SHP77 treated with DMSO at 0.1 percent for 48 hours (cell line): ENCODE results near the gene WASHC2A.
"Not testable (repeated sequence)": the region's sequence is repeated elsewhere in the genome, so short reads cannot be mapped to it uniquely, and the experiment has no call there.

ENCODE experiments used
- DNase-seq: peaks from one replicate; lab custom pipeline; 2025; lab: John Stamatoyannopoulos, UW

Gene WASHC2A, protein sequence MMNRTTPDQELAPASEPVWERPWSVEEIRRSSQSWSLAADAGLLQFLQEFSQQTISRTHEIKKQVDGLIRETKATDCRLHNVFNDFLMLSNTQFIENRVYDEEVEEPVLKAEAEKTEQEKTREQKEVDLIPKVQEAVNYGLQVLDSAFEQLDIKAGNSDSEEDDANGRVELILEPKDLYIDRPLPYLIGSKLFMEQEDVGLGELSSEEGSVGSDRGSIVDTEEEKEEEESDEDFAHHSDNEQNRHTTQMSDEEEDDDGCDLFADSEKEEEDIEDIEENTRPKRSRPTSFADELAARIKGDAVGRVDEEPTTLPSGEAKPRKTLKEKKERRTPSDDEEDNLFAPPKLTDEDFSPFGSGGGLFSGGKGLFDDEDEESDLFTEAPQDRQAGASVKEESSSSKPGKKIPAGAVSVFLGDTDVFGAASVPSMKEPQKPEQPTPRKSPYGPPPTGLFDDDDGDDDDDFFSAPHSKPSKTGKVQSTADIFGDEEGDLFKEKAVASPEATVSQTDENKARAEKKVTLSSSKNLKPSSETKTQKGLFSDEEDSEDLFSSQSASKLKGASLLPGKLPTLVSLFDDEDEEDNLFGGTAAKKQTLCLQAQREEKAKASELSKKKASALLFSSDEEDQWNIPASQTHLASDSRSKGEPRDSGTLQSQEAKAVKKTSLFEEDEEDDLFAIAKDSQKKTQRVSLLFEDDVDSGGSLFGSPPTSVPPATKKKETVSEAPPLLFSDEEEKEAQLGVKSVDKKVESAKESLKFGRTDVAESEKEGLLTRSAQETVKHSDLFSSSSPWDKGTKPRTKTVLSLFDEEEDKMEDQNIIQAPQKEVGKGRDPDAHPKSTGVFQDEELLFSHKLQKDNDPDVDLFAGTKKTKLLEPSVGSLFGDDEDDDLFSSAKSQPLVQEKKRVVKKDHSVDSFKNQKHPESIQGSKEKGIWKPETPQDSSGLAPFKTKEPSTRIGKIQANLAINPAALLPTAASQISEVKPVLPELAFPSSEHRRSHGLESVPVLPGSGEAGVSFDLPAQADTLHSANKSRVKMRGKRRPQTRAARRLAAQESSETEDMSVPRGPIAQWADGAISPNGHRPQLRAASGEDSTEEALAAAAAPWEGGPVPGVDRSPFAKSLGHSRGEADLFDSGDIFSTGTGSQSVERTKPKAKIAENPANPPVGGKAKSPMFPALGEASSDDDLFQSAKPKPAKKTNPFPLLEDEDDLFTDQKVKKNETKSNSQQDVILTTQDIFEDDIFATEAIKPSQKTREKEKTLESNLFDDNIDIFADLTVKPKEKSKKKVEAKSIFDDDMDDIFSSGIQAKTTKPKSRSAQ (N-terminal part only)

DNA sequence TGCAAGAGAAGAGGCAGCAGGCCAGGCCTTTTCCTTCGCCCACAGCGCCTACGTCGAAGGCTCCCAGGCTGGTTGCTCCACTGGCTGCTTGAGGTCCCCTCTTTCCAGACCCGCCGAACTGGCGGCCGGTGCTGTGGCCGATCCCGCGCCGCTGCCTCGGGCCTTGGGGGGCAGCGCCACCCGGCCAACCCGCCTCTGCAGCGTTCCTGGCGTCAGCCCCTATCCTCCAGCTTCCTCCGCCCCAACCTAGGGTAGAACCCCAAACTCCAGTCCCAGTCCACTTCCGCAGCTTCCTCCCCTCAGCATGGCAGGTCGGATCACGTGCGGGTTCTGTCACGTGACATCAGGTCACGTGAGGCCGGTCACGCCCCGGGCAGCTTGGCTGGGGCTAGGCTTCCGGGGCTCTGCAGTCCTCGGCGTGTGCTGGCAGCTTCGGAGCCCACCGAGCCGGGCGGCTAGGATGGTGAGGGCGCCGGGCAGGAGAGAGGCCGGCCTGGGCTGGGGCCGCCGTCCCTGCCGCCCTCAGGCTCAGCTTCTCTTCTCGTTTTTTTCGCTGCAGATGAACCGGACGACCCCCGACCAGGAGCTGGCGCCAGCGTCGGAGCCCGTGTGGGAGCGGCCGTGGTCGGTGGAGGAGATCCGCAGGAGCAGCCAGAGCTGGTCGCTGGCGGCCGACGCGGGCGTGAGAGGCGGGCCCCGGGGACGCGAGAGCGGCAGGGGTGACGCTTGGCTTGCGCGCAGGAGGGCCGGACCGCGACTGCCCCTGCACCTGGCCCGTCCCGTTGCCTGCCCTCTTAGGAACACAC lies at the start of gene WASHC2A:
Gene WASHC2A (plus strand): TSS at position 409 of the 806 bp plus-strand sequence. CDS start 52 bp downstream, at position 461.
- DNase-seq = peak; percentile 16

DNA sequence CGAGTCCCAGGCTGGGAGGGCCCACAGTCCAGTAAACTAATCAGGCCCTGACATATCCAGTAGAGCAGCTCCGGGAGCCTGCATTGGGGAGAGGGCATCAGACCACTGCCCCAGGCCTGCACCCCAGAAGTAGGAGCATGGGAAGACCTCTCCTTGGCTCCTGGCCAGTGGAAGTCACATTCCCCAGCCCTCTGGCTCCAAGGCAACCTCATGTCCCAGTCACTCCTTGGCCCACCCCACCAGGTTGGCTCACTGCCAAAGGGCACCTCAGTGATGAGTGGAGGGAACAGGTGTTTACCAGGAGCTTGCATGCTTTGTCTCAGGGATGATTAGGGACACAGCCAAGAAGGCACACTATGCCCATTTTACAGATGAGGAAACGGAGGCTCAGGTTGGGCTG lies 48.5 kb upstream of the WASHC2A start:
- not testable (repeated sequence) for DNase-seq

DNA sequence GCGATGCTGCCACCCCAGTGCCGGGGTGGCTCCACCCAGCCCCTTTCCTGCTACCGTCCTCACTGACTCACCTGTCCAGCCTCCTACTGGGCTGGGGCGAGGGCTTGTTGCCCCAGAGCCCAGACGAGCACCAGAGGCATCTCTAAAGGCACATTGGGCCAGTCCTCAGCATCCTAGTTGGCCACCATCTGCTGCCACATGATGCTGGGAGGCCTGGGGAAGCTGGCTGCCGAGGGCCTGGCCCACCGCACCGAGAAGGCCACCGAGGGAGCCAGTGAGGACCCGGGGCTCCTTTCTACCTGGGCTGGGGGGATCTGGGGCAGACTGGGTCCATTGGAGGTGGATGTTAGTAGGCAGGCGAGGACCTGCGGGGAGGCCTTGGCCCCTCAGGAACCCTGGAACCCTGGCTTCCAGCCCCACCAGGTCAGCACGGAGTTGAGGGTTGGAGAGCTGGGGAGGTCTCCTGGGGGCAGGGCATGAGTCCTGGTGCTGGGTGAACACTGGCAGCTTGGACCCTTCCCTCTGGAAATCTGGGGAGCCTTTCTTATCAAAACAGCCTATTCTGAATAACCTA lies 47.2 kb upstream of the WASHC2A start:
- not testable (repeated sequence) for DNase-seq

DNA sequence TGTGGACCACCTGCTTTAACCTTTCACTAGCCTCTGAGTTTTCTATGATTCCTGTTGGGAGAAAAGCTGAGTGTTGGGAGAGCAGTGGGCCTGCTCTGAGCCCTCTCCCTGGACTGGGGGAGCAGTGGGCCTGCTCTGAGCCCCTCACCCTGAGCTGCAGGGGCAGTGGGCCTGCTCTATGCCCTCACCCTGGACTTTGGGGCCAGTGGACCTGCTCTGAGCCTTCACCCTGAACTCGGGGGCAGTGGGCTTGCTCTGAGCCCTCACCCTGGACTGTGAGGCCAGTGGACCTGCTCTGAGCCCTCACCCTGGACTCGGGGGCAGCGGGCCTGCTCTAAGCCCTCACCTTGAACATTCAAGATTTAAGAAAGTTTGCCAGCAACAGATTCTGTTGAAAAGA lies 46.1 kb upstream of the WASHC2A start:
- no peak for DNase-seq

DNA sequence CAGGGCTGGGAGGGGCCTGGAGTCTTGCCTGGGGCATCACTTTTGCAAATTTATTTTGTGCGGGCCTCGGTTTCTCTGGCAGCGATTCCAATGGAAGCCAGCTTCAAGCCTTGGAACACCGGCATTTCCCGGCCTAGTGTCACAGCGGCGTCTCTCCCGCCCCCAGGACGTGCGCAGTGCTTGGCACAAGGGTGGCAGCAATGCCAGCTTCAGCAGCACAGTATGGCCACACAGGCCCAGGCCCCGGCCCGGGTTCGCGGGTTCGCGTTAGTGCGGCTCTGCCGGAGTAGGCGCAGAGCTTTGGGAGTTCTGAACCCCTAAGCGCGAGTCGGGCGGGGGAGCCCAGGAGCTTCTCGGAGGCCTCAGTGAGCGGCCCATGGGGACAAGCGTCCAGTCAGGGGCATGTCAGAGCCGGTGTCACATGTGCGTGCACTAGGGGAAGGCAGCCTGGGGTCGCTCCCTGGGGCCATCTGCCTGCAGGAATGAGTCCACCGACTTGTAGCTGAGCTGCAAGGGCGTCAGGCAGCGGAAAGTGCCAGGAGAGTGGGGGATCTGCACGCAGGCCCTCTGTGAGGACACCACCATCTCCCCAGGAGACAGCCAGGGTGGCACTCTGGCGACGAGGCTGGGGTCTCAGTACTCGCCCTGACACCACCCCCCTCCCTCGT lies 42.9 kb upstream of the WASHC2A start:
- DNase-seq = not testable (repeated sequence)

DNA sequence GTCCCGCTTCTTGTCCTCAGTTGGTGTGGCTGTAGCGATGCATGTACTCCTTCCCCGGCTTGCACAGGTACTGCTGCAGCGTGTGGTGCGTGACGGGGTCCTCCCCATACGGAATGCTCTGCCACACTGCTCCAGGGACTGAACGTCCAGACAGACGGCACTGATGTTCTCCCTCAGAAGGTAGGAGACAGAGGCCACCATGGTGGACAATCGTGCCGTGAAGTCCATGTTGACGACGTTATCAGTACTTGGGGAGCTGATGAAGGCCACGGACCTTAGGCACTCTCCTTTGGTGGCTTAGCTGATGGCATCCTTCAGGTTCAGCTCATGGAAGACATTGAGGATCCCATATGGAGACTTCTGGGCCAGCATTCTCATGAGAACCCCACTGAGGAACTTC lies 42.1 kb upstream of the WASHC2A start:
- no peak for DNase-seq

DNA sequence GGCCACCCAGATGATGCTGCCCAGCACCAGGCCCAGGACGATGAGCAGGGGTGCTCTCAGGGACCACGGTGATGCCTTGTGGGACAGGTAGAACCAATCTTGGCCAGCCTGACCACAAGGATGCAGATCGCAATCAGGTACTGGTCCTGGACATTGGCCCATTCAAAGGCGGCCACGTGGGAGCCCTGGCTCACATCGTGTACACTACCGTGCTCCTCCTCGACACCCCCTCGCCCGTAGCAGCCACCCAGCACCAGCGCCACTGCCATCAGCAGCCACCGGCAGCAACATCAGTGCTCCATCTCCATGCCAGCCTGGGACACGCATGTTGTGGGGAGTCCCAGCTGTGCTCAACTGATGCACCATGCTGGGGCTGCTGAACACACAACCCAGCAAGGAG lies 40.6 kb upstream of the WASHC2A start:
- no peak for DNase-seq

DNA sequence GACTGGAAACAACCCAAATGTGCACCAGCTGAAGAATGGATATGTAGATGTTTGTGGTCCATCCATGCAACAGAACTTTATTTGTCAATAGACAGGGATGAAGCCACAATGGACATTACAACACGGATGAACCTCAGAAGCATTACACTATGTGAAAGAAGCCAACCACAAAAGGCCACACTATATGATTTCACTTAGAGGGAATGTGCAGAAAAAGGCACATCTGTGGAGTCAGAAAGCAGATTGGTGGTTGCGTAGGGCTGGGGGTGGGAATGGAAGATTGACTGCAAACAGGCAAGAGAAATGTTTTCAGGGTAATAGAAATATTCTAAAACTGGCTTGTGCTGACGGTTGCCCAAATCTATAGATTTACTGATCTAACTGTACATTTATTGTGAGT lies 34.3 kb upstream of the WASHC2A start:
- no peak for DNase-seq

DNA sequence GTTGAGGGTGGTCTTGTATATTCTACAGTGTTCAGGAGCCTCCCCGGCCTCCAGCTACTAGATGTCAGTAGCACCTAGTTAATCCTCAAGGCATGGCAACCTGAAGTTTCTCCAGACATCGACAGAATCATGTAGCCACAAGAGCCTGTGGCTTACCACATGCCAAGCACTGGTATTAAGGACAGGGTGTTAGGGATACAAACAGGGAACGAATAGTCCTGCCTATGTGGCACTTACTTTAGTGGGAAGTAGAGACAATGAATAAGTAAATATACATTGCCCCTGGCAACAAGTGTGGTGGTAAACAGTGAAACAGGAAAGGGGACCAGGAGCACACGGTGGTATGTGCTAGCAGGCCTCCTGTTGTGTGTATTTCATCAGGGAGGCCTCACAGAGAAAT lies 32.4 kb upstream of the WASHC2A start:
- DNase-seq = not testable (repeated sequence)

DNA sequence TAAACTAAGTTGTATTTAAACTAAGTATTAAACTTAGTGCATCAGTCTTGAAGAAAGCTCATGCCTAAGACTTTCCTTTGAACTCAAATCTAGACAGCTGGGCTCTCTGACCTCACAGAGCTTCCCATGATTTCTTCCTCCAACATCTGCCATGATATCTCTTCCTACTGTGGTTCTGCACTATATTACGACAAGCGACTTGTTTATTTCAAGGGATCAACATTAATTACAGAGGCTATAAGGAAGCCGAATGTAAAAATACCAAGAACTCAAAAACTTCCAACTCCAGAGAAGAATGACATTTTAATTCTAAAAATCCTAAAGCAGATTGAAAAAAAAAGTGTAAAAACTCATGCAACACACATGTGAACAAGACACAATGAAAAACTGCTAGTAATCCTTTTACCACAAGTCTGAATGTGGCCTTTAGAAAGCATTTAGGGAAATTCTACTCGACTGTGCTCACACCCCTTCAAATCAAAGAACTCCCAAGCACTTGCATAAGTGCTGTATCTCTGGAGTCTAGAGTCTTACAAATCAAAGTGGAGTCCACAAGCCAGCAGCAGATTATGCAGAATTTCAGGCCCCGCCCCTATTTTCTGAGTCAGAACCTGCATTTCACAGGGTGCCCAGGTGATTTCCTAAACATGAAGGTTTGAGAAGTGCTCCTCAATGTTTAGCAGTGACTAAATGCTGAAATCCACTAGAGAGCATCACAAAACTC lies 22.7 kb upstream of the WASHC2A start:
- DNase-seq = no peak

DNA sequence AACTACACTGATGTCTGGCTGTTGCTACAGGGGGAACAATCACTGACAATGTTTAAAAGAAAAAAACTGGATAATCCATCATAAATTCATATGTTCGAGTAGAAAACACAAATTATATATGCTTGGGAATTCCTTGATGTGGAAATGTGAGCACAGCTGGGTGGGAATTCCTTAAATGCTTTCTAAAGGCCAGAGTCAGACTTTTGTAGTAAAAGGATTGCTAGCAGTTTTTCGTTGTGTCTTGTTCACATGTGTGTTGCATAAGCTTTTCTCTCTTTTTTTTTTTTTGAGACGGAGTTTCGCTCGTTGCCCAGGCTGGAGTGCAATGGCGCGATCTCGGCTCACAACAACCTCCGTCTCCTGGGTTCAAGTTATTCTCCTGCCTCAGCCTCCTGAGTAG lies 21.3 kb upstream of the WASHC2A start:
- DNase-seq = not testable (repeated sequence)

DNA sequence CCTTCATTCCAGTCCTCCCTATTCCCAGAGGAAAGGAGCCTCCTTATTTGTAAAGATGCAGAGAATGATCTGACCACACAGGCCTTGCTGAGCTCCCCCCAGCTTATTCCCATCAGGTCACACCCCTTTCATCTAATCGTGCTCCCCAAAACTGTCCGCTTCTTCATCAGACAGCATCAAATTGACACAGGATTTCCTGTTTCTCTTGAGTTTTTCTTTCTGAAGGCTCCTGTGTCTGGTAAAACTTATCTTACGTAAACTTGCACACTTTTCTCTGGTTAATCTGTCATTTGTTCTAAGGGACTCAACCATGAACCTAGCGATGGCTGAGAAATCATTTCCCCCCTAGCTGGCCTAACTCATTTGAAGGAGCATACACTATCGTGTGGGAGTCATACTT lies 20.2 kb upstream of the WASHC2A start:
- not testable (repeated sequence) for DNase-seq

DNA sequence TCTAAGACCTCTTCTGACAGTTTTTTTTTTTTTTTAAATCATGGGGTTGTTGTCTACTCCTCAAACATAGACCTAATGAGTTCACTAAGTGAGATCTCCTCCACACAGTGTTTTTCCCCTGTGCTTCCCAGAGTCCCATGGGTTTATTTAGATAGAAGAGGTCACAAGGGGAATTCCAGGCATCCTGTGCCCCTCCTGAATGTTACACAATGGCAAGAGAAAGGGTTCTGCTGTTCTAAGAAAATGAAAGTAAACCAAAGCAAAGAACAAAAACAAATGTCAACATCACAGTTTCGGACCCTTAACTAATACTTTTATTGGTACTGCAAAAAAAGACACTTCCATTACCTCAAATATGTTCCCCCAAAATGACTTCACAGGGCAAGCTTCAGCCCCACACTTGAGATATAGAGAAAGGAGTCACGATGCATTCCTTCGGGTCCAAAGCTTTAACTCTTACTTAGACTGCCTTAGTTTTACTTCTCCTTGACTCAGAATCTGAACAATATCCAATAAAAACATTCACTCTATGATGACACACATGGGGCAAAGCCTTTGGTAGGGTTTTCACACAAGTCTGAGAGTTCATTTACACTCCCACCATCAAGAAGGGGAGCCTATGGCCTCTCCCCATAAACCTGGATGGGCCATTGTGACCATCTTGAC lies 15.6 kb upstream of the WASHC2A start:
- not testable (repeated sequence) for DNase-seq

DNA sequence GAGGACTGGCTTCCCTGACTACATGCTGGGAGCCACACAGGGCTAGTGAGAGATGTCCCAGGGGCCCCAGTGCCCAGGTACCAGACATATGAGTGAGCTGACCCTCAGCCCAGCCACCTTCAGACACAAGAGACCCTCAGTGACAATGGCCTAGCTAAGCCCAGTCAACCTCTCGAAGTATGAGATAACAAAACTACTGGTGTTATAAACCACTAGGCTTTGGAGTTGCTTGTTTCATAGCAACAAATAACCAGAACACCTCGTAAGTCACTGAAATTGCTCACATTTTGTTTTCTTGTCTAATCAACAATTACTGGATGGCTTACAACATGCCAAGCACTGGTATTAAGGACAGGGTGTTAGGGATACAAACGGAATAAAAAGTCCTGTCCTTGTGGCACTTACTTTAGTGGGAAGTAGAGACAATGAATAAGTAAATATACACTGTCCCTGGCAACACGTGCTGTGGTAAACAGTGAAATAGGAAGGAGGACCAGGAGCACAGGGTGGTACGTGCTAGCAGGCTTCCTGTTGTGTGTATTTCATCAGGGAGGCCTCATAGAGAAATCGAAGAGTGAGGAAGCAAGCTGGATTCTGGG lies 14.9 kb upstream of the WASHC2A start:
- DNase-seq = not testable (repeated sequence)

DNA sequence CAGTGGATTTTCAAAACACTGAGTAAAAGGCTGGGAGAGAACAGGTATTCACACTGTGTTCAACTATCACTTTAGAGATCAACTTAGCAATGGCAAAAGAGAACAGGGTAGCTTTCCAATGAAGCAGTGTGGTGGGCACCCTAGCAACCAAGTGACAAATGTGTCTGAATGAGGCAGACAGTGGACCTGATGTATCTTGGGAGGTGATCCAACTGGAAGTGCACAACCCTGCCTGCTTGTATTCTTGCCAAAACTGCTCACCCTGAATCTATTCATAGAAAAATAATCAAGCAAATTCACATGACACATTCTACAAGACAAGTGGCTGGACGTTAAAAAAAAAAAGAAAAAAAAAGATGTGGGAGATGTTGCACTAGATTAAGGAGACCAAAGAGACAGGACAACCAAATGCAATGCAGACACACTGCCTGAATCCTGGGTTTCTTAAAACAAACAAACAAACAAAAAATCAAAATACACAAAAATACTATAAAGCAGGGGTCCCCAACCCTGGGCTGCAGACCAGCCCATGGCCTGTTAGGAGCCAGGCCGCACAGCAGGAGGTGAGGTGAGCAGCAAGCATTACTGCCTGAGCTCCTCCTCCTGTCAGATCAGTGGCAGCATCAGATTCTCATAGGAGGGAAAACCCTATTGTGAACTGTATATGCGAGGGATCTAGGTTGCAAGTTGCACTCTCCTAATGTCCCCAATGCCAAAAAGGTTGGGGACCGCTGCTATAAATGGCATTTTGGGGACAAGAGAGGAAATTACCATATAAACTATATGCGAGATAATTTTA lies 12.1 kb upstream of the WASHC2A start:
- DNase-seq = not testable (repeated sequence)

DNA sequence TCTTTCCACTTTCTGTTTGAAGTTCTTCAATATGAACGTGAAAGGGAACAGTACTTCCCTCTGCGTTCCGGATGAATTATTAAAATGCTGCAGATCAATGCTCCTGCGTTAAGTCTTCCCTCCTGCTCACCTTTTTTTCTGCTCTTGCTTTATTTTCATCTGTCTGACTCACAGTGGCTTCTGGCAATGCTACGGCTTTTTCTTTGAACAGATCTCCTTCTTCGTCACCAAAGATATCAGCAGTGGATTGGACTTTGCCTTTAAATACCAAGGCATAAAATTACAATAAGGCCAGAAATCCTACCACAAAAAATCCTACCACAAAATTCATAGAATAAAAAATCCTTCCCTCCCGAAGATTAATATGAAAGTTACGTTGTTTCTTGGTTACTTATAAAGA lies 11.1 kb upstream of the WASHC2A start:
- DNase-seq = not testable (repeated sequence)

DNA sequence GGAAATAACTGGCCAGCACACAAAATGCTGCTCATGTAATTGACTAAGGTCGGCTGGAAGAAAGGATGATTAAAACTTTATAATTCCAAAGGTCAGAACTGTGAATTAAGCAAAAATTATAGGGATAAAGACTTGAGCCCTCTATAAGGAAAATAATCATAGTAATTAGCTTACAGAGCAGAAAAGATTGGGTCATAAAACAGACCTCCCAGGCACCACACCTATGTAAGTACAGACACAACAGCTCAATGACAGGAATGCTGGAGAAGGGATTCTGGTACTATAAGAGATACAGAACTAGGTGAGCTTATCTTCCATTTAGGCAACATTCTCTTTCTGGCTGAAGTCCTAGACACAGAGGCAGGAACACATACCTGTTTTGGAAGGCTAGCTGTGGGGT lies 9.0 kb upstream of the WASHC2A start:
- DNase-seq = not testable (repeated sequence)

DNA sequence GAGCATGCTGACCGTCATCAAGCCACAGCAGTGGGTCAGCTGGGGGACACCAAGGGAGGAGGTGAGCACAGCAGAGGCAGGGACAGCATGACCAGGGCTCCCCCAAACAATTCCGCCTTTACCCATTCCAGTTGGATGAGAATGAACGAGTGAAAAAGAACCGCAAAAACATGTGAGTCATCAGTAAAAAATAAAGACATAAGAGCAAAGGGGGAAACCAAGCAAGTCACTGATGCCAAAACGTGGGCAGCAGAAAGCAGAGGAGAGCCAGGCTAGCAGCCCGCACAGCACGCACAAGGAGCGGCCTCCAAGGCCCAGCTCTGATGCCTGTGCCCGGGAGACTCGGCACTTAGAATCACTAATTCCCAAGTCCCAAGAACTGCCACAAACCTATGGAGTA lies 7.8 kb upstream of the WASHC2A start:
- not testable (repeated sequence) for DNase-seq
